ENCODE measurements around the gene JAZF1. TPM values are rescaled to one million over a fixed set of nuclear protein-coding genes. Genes with fewer than 3 reads are reported as not detected.

JAZF1 gene
- total and polyA plus RNA-seq, 10 of the 15 experiments (the other 5 are each of a cell fraction or from before 2014, with no cell fraction given): 0.04 to 0.82 (median 0.15) TPM; not detected in 3

- intact Hi-C loops (cut with micrococcal nuclease; ENCODE audit: unreplicated experiment) (no loop called here), in situ Hi-C loops (cut with MboI) (no loop called here)
- BruUV-seq (replicated peaks): no TSS peak
- Histone ChIP-seq H3K27me3 (replicated peaks in 1 of 2; ENCODE audit: control insufficient read depth in 2 of 2, insufficient read depth in 2 of 2, low read length in 1 of 2) (no peaks in the 10 kb centered on the region; a peak in 1 of 4 replicates), H3K4me2 (ENCODE audit: control insufficient read depth, insufficient read depth) (no peak overlapping the region), H3K79me2 (ENCODE audit: control insufficient read depth, insufficient read depth, low read length) (no peaks in the 10 kb centered on the region), H3K36me3 (ENCODE audit: control insufficient read depth in 2 of 2, insufficient read depth in 2 of 2, low read length in 1 of 2) (no peaks in the 10 kb centered on the region), H3K9me3 (replicated peaks; ENCODE audit: control insufficient read depth, insufficient read depth, low read length) (no peaks in the 10 kb centered on the region), H4K20me1 (ENCODE audit: control insufficient read depth, insufficient read depth) (no peaks in the 10 kb centered on the region), H3K4me1 (ENCODE audit: control insufficient read depth, insufficient read depth, low read length) (no peaks in the 10 kb centered on the region), H2AFZ (ENCODE audit: control insufficient read depth, low read depth, low read length) (no peak overlapping the region), H3K9ac (ENCODE audit: control insufficient read depth, insufficient read depth, low read length) (no peak overlapping the region), H3K4me3 (no peak overlapping the region), H3K27ac (ENCODE audit: control insufficient read depth, insufficient read depth) (no peak overlapping the region)
- ChIA-PET CTCF (interaction anchor here (1.3 to 5.0 kb wide), 3 partner anchors 10 to 722 kb away, joined by 3 to 93 read pairs (median 5); no protein-coding TSS in a partner anchor), SMC1A (ENCODE audit: uncharacterized antibody, unreplicated experiment) (interaction anchor here (3.4 to 5.0 kb wide), 2 partner anchors 9 to 11 kb away, joined by 11 to 44 read pairs; no protein-coding TSS in a partner anchor), POLR2A (no interaction called here), RAD21 (ENCODE audit: unreplicated experiment) (interaction anchor here (5.0 kb wide), 1 partner anchor 722 kb away, joined by 70 read pairs; no protein-coding TSS in a partner anchor)
- FAIRE-seq (no peak), ATAC-seq (no peak), DNase-seq (ENCODE audit: low read depth, low spot score) (no peak)
- TF ChIP-seq CHD2 (IDR thresholded peaks at IDR 0.05; ENCODE audit: borderline replicate concordance, low read depth, low read length): no peak
- TF ChIP-seq ZBTB11 (CRISPR knock-in tag; IDR thresholded peaks at IDR 0.05): no peak
- TF ChIP-seq IRF5 (IDR thresholded peaks at IDR 0.05; ENCODE audit: borderline replicate concordance): no peak
- TF ChIP-seq NFXL1 (IDR thresholded peaks at IDR 0.05; ENCODE audit: borderline replicate concordance): no peak
- no peak for TF ChIP-seq FOXK2 (IDR thresholded peaks at IDR 0.05)
- TF ChIP-seq ZNF207 (IDR thresholded peaks at IDR 0.05; ENCODE audit: borderline replicate concordance): no peak
- TF ChIP-seq HDAC2 (IDR thresholded peaks at IDR 0.05): no peak
- no peak for TF ChIP-seq TCF3 (IDR thresholded peaks at IDR 0.05; ENCODE audit: borderline replicate concordance, insufficient read depth, low read depth, low read length)
- no peak for TF ChIP-seq ZBED1 (IDR thresholded peaks at IDR 0.05; ENCODE audit: borderline replicate concordance)
- TF ChIP-seq MLLT1 (IDR thresholded peaks at IDR 0.05): no peak
- TF ChIP-seq PAX5 (IDR thresholded peaks at IDR 0.05; ENCODE audit: borderline replicate concordance, low read depth, low read length): no peak
- no peak for TF ChIP-seq HCFC1 (IDR thresholded peaks at IDR 0.05; ENCODE audit: low read length)
- TF ChIP-seq NFYB (IDR thresholded peaks at IDR 0.05; ENCODE audit: insufficient read depth, low read depth, low read length): no peak
- TF ChIP-seq JUNB (IDR thresholded peaks at IDR 0.05): no peak
- TF ChIP-seq KAT2A (conservative IDR thresholded peaks at IDR 0.05; ENCODE audit: control insufficient read depth, low read depth, low read length): no peak
- TF ChIP-seq SRF (IDR thresholded peaks at IDR 0.05; ENCODE audit: low read depth in 2 of 2, low read length in 2 of 2): no peak
- TF ChIP-seq STAT1 (conservative IDR thresholded peaks at IDR 0.05): no peak
- no peak for TF ChIP-seq STAT3 (IDR thresholded peaks at IDR 0.05; ENCODE audit: low read depth, low read length)
- TF ChIP-seq EED (IDR thresholded peaks at IDR 0.05; ENCODE audit: low read depth): no peak
- no peak for TF ChIP-seq PML (IDR thresholded peaks at IDR 0.05; ENCODE audit: low read length)
- 37% methylated on average over 2 of the region's 2 CpGs for WGBS (ENCODE audit: insufficient coverage, insufficient replicate concordance, low lambda C conversion rate, missing lambda C conversion rate)
Observed at GRCh38 chr7:27917119-27917518, 263.5 kb downstream of the JAZF1 start.
